Measurements from ENCODE around the gene CACNG3.

CACNG3 gene

GRCh38 chr16:24372824-24373223, 116.7 kb downstream of the CACNG3 start:
- Histone ChIP-seq H3K9me3 (ENCODE audit: severe bottlenecking) (peaks cover 17% of the 10 kb centered on the region), H3K36me3 (no peaks in the 10 kb centered on the region), H3K27ac (no peak overlapping the region), H3K4me3 (ENCODE audit: low read depth, low read length) (no peak overlapping the region), H3K27me3 (ENCODE audit: insufficient read depth, low read depth, severe bottlenecking) (no peaks in the 10 kb centered on the region)
- no peak for DNase-seq
- TF ChIP-seq CTCF (IDR thresholded peaks at IDR 0.05; ENCODE audit: low read depth, low read length) = no peak

- Histone ChIP-seq H3K4me3 (ENCODE audit: low read depth, low read length) (no peak overlapping the region), H3K27me3 (ENCODE audit: insufficient read depth, low read depth, severe bottlenecking) (no peaks in the 10 kb centered on the region), H3K27ac (no peak overlapping the region), H3K36me3 (no peaks in the 10 kb centered on the region), H3K9me3 (ENCODE audit: severe bottlenecking) (peaks cover 21% of the 10 kb centered on the region)
- no peak for DNase-seq
- TF ChIP-seq CTCF (IDR thresholded peaks at IDR 0.05; ENCODE audit: low read depth, low read length) = no peak
Observed at GRCh38 chr16:24378999-24379398, 122.9 kb downstream of the CACNG3 start.

GRCh38 chr16:24381470-24382118, 125.5 kb downstream of the CACNG3 start:
- Histone ChIP-seq H3K9me3 (ENCODE audit: severe bottlenecking) (peaks cover 21% of the 10 kb centered on the region), H3K36me3 (no peaks in the 10 kb centered on the region), H3K27me3 (ENCODE audit: insufficient read depth, low read depth, severe bottlenecking) (no peaks in the 10 kb centered on the region), H3K4me3 (ENCODE audit: low read depth, low read length) (no peak overlapping the region), H3K27ac (no peak overlapping the region)
- TF ChIP-seq CTCF (IDR thresholded peaks at IDR 0.05; ENCODE audit: low read depth, low read length) = no peak
- DNase-seq = no peak

GRCh38 chr16:24382762-24383407, 126.8 kb downstream of the CACNG3 start:
- Histone ChIP-seq H3K27ac (no peak overlapping the region), H3K27me3 (ENCODE audit: insufficient read depth, low read depth, severe bottlenecking) (no peaks in the 10 kb centered on the region), H3K4me3 (ENCODE audit: low read depth, low read length) (no peak overlapping the region), H3K36me3 (no peaks in the 10 kb centered on the region), H3K9me3 (ENCODE audit: severe bottlenecking) (peaks cover 15% of the 10 kb centered on the region)
- no peak for DNase-seq
- no peak for TF ChIP-seq CTCF (IDR thresholded peaks at IDR 0.05; ENCODE audit: low read depth, low read length)

- no peak for TF ChIP-seq CTCF (IDR thresholded peaks at IDR 0.05; ENCODE audit: low read depth, low read length)
- no peaks in the 10 kb centered on the region for H3K27me3 ChIP-seq (ENCODE audit: insufficient read depth, low read depth, severe bottlenecking)
- no peak for DNase-seq
- H3K36me3 ChIP-seq = no peaks in the 10 kb centered on the region
- H3K27ac ChIP-seq = no peak overlapping the region
- no peak overlapping the region for H3K4me3 ChIP-seq (ENCODE audit: low read depth, low read length)
- H3K9me3 ChIP-seq (ENCODE audit: severe bottlenecking) = no peaks in the 10 kb centered on the region
Observed at GRCh38 chr16:24394341-24394740, 138.2 kb downstream of the CACNG3 start.

All from WERI-Rb-1 (cell line).